Psoas muscle (tissue), 8 donors: ENCODE results near the gene ZNF180. TPM values are rescaled to one million over a fixed set of nuclear protein-coding genes. Genes with fewer than 3 reads are reported as not detected.

Experiments
- ATAC-seq, 4 donors: fragments of 200-7000 bp; cut with Tn5 transposase; one replicate each; pipeline ENCODE4 v1.9.1; 2020; ENCODE audit warnings: moderate library complexity in 3 of 4, mild to moderate bottlenecking in 2 of 4
- DNase-seq, 2 donors: peaks; one replicate each; pipeline ENCODE4 v3.0.0-alpha.2; 2020
- H3K27ac ChIP-seq: fragments of 200-600 bp; one replicate; pipeline ENCODE4 v1.8.0; 2022
- H3K27me3 ChIP-seq, 3 donors: fragments of 200-600 bp in 1 of 3; one replicate each; pipeline versions ENCODE4 v1.6.1 to v1.8.0; 2013 to 2022; ENCODE audit warnings: low read length in 2 of 3, mild to moderate bottlenecking in 2 of 3, moderate library complexity in 1 of 3; ENCODE audit not compliant: insufficient read depth in 3 of 3
- H3K36me3 ChIP-seq, 2 donors: fragments of 200-600 bp in 1 of 2; one replicate each; pipeline versions ENCODE4 v1.6.1 to v1.8.0; 2013 to 2022; ENCODE audit warnings: low read depth in 1 of 2, mild to moderate bottlenecking in 1 of 2, moderate library complexity in 1 of 2; ENCODE audit not compliant: insufficient read depth in 1 of 2
- H3K4me1 ChIP-seq: fragments of 200-600 bp; one replicate; pipeline ENCODE4 v1.8.0; 2022
- H3K4me3 ChIP-seq: fragments of 200-600 bp; one replicate; pipeline ENCODE4 v1.8.0; 2022; ENCODE audit warnings: mild to moderate bottlenecking
- H3K9me3 ChIP-seq: fragments of 200-600 bp; one replicate; pipeline ENCODE4 v1.8.0; 2022
- WGBS, 3 donors: extraction: QIAGEN DNeasy Blood & Tissue Kit; methylation state at CpG; one replicate each; pipeline versions ENCODE4 v1.1.6 to v1.1.7; 2013; 5-methylcytosine and 5-hydroxymethylcytosine counted together
- intact Hi-C, 2 donors: fragments of 100-400 bp; cut with DNase I; formaldehyde crosslinking; loops; one replicate each; pipeline versions ENCODE4 v1.11.0 to v1.14.2; 2022
- polyA plus RNA-seq, 3 donors: library from polyadenylated mRNA; stranded (reverse); fragments of 200-250 nt; gene quantifications; one replicate each; pipeline ENCODE4 v1.2.3, GENCODE V29; 2013
- total RNA-seq, 4 donors: library from RNA; stranded (reverse); fragmentation: NEBNext Ultra II Directional in 2 of 4; extraction: Animal tissue kit (Norgen Biotek cat#: 25700) in 2 of 4; gene quantifications; one replicate each; pipeline versions ENCODE4 v1.2.1 to v1.2.4, GENCODE V29; 2021 to 2023
- TF ChIP-seq, protein P1 (sequence below): fragments of 200-600 bp; IDR thresholded peaks from one replicate; pipeline ENCODE4 v1.8.0; 2022; ENCODE audit warnings: antibody characterized with exemption
- donor health status: healthy with polysubstance abuse.
- donor health status: DM: no; HTN: no; CAD: no; lungs with moderate emphysema.
- donor health status: Bipolar disorder and iron deficiency.
- donor health status: healthy.
- donor health status: DM: yes; HTN: yes; CAD: no.
- donor health status: DM: no; HTN: no; CAD: no.
- donor health status: DM: no; HTN: no; CAD: no.
- donor health status: DM: yes; HTN: yes; CAD: no.

The ZNF180 gene
- total and polyA plus RNA-seq, 7 donors, result 1.9 to 3.8 (median 2.6) TPM

DNA sequence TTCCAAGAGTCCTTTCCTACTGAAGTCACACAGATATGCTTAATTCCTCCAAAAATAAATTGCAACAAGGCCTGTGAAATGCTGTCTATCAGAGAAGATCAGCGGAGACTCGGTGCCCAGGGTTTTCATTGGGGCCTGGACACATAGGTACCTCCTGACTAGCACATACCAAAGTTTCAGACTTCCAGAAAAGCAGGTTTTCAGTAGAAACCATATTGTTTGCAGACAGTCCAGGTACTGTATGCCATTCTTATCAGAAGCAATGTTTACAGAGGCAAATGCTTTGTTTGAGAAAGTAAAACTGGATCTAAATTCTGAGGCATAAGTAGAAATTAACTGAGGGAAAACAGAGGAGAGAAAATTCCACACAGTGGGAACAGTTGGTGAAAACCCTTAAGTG, 64.9 kb downstream of the ZNF180 start:
- WGBS, 3 donors, result 96 to 98% (median 97%) methylated on average over 2 of the region's 2 CpGs
- ATAC-seq (no peak), DNase-seq (no peak)
- Histone ChIP-seq H3K4me1 (no peaks in the 10 kb centered on the region), H3K27ac (no peak overlapping the region), H3K4me3 (no peak overlapping the region), H3K36me3 (peaks cover 18 to 70% of the 10 kb centered on the region in 2 donors), H3K9me3 (peaks cover 70% of the 10 kb centered on the region), H3K27me3 (no peaks in the 10 kb centered on the region)
- intact Hi-C loops, result no loop called here
- TF ChIP-seq, protein P1, sequence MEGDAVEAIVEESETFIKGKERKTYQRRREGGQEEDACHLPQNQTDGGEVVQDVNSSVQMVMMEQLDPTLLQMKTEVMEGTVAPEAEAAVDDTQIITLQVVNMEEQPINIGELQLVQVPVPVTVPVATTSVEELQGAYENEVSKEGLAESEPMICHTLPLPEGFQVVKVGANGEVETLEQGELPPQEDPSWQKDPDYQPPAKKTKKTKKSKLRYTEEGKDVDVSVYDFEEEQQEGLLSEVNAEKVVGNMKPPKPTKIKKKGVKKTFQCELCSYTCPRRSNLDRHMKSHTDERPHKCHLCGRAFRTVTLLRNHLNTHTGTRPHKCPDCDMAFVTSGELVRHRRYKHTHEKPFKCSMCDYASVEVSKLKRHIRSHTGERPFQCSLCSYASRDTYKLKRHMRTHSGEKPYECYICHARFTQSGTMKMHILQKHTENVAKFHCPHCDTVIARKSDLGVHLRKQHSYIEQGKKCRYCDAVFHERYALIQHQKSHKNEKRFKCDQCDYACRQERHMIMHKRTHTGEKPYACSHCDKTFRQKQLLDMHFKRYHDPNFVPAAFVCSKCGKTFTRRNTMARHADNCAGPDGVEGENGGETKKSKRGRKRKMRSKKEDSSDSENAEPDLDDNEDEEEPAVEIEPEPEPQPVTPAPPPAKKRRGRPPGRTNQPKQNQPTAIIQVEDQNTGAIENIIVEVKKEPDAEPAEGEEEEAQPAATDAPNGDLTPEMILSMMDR, result no peak

GRCh38 chr19:44430956-44431355, 69.4 kb downstream of the ZNF180 start:
- H3K27me3 ChIP-seq, result no peaks in the 10 kb centered on the region
- no peak overlapping the region for H3K4me3 ChIP-seq
- 78 to 90% (median 89%) methylated on average over 1 of the region's 1 CpG for WGBS, 3 donors
- H3K4me1 ChIP-seq, result no peaks in the 10 kb centered on the region
- DNase-seq (no peak), ATAC-seq (no peak)
- TF ChIP-seq, protein P1, result no peak
- H3K9me3 ChIP-seq, result peaks cover 83% of the 10 kb centered on the region
- intact Hi-C loops, result no loop called here
- H3K27ac ChIP-seq, result no peak overlapping the region
- H3K36me3 ChIP-seq, result peaks cover 31 to 53% of the 10 kb centered on the region in 2 donors

Other genes starting within 250 kb of the ZNF180 start
- gene ZNF233, start 240.6 kb downstream of the ZNF180 start, total RNA-seq, result 1 to 10 TPM in 2 of 4 donors, under 1 TPM in 2; 0.25 to 4.5 (median 1.1) TPM
- gene ZNF233, start 240.6 kb downstream of the ZNF180 start, polyA plus RNA-seq, result 1 to 10 TPM in 1 of 3 donors, under 1 TPM in 2; 0.34 to 2.1 (median 0.77) TPM
- gene ZNF235, start 195.5 kb downstream of the ZNF180 start, total RNA-seq, result 1 to 10 TPM; 1.4 to 2.6 (median 2.1) TPM
- 1 to 10 TPM; 1.1 to 3.2 (median 1.5) TPM for gene ZNF235, start 195.5 kb downstream of the ZNF180 start, polyA plus RNA-seq
- 1 to 10 TPM; 1.4 to 4.8 (median 1.7) TPM for gene ZNF112, start 143.8 kb downstream of the ZNF180 start, total RNA-seq
- gene ZNF112, start 143.8 kb downstream of the ZNF180 start, polyA plus RNA-seq, result 1 to 10 TPM in 1 of 3 donors, under 1 TPM in 2; 0.70 to 1.5 (median 0.91) TPM
- 1 to 10 TPM in 3 of 4 donors, under 1 TPM in 1; 0.86 to 4.3 (median 1.4) TPM for gene ZNF285, start 98.9 kb downstream of the ZNF180 start, total RNA-seq
- 1 to 10 TPM in 2 of 3 donors, under 1 TPM in 1; 0.96 to 2.6 (median 1.6) TPM for gene ZNF285, start 98.9 kb downstream of the ZNF180 start, polyA plus RNA-seq
- 1 to 10 TPM; 1.6 to 2.9 (median 2.1) TPM for gene ZNF229, start 52.0 kb downstream of the ZNF180 start, total RNA-seq
- 1 to 10 TPM in 2 of 3 donors, under 1 TPM in 1; 0.58 to 6.3 (median 1.3) TPM for gene ZNF229, start 52.0 kb downstream of the ZNF180 start, polyA plus RNA-seq
- gene CEACAM20, start 29.2 kb upstream of the ZNF180 start, total RNA-seq, result not detected
- under 1 TPM in 1 of 3 donors, not detected in 2; 0.03 TPM for gene CEACAM20, start 29.2 kb upstream of the ZNF180 start, polyA plus RNA-seq
- under 1 TPM in 1 of 4 donors, not detected in 3; 0.30 TPM for gene IGSF23, start 113.0 kb upstream of the ZNF180 start, total RNA-seq
- under 1 TPM in 1 of 3 donors, not detected in 2; 0.23 TPM for gene IGSF23, start 113.0 kb upstream of the ZNF180 start, polyA plus RNA-seq
- gene PVR, start 143.4 kb upstream of the ZNF180 start, total RNA-seq, result 100 to 1,000 TPM in 1 of 4 donors, 10 to 100 TPM in 3; 25.0 to 117 (median 41.8) TPM
- 10 to 100 TPM; 21.0 to 90.8 (median 44.4) TPM for gene PVR, start 143.4 kb upstream of the ZNF180 start, polyA plus RNA-seq
- 10 to 100 TPM in 1 of 4 donors, 1 to 10 TPM in 3; 3.7 to 10.7 (median 7.5) TPM for gene CEACAM19, start 171.0 kb upstream of the ZNF180 start, total RNA-seq
- 10 to 100 TPM in 1 of 3 donors, 1 to 10 TPM in 2; 3.9 to 14.7 (median 8.6) TPM for gene CEACAM19, start 171.0 kb upstream of the ZNF180 start, polyA plus RNA-seq
- gene CEACAM16, start 198.6 kb upstream of the ZNF180 start, total RNA-seq, result not detected
- under 1 TPM in 2 of 3 donors, not detected in 1; 0.03 to 0.08 TPM for gene CEACAM16, start 198.6 kb upstream of the ZNF180 start, polyA plus RNA-seq
- 10 to 100 TPM; 13.3 to 36.4 (median 25.3) TPM for gene BCL3, start 248.2 kb upstream of the ZNF180 start, total RNA-seq
- 10 to 100 TPM in 1 of 3 donors, 1 to 10 TPM in 2; 5.7 to 13.2 (median 7.8) TPM for gene BCL3, start 248.2 kb upstream of the ZNF180 start, polyA plus RNA-seq